Activated CD4-positive, CD25-positive, alpha-beta regulatory T cell treated with anti-CD3 and anti-CD28 coated beads, Interleukin-2, amount 50 U/mL, for 72 hours (primary cell): Measurements from ENCODE around the gene FAM98A.
A peak's percentile ranks its signal among the peaks of the same experiment; 100 is the strongest.

Experiments used
- DNase-seq: peaks from one replicate; pipeline ENCODE4 v3.0.0; 2021

FAM98A gene

DNA sequence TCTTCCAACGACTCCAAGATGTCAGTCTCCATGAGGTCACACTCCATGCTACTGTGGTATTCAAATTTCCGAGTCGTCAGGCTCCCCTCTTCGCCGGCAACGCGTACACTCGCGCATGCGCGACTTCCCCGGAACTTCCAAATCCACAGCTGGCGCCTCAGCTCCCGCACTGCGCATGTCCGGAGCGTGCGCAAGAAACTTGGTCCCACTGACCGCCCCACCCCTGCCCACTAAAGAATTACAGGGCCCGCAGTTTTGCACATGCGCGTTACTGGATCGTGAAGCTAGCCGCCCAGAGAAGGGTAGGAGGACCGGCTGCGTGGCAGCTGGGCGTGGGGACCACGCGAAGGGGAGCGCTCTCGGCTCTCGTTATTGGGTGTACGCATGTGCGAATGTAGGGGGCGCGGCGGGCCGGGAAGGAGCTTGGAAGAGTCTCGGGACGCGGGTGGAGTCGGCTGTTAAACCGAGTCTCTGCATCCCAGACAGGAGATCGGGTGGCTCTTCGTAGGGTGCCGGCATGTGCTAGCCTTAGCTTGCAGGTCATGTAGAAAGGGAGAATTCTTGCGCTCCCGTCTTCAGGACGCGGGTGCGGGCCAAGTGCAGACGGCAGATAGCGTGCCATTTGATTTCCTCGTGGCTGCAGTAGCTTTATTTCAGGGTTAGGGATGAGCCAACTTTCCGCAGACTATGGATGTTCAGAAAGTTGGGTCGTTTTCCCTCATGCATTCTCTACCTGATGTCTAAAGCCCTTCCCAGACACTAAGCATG lies at the start of gene FAM98A:
Gene FAM98A (minus strand): TSS at position 125 of the 768 bp plus-strand sequence. CDS start 78 bp downstream, at position 47.
- peak; percentile 98 for DNase-seq

DNA sequence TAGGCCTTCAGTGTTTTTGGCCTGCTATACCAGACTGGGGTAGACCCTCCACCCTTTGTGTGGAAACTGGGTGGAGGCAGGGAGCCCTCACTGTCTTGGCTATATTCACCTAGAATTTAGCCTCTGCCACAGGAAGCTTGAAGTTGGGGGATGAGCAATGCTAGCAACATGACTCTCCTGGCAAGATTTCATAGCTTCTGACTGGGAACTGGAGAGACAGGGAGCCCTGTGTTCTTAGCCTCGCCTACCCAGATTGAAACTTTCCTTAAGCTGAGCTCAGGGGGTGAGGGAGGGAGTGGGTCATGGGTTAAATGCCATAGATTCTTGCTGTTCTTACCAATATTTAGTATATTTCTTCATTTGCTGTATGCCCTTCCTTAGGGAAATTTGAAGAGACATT lies 46.8 kb upstream of the FAM98A start:
- DNase-seq: no peak

- no peak for DNase-seq
Observed at GRCh38 chr2:33644215-33644614, 45.1 kb upstream of the FAM98A start.

- DNase-seq: no peak
Observed at GRCh38 chr2:33636001-33636400, 36.9 kb upstream of the FAM98A start.

DNA sequence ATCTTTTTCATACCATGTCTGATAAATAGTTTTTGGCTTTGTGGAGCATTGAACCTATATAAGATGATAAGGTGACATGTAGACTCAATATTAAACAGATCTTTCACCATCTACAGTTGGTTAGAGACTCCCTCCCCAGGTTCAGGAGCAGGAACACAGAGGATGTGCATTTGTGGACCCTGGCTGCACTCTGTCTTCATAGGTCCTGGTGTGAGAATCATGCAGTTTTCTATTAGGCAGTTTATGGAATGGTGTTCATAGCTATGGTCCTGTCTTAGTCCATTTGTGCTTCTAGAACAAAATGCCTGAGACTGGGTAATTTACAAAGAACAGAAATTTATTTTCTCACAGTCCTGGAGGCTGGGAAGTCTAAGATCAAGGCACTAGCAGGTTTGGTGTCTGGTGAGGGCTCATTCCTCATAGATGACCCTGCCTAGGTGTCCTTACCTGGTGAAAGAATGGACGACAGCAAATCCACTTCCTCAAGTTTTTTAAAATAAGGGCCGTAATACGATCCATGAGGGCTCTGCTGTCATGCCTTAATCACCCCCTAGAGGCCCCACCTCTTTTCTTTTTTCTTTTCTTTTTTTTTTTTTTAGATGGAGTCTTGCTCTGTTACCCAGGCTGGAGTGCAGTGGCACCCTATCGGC lies 35.3 kb upstream of the FAM98A start:
- DNase-seq: no peak

- DNase-seq: no peak
Observed at GRCh38 chr2:33633315-33633714, 34.2 kb upstream of the FAM98A start.

GRCh38 chr2:33632831-33633230 lies 33.7 kb upstream of the FAM98A start:
- DNase-seq: no peak

GRCh38 chr2:33628031-33628827 lies 29.1 kb upstream of the FAM98A start:
- DNase-seq: no peak

GRCh38 chr2:33619028-33619427 lies 19.9 kb upstream of the FAM98A start:
- DNase-seq: no peak

DNA sequence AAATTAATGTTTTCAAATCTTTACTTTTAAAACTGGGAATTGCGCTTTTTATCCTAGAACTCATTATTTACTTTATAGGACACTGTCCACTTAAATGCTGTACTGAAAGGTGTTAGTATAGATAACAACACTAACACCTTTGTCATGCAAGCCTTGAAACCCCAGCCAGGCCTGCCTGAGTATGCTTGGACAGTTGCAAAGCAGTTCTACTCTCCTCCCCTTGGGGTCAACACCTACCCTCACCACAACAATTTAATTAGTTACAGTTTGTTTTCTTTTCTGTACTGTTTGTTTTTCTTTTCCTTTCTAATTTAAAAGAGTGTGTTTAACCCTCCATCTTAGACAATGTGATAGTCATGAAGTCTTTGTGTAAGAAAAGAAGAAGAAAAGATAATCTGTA lies 18.9 kb upstream of the FAM98A start:
- DNase-seq: no peak

GRCh38 chr2:33617401-33617800 lies 18.3 kb upstream of the FAM98A start:
- DNase-seq: no peak

DNA sequence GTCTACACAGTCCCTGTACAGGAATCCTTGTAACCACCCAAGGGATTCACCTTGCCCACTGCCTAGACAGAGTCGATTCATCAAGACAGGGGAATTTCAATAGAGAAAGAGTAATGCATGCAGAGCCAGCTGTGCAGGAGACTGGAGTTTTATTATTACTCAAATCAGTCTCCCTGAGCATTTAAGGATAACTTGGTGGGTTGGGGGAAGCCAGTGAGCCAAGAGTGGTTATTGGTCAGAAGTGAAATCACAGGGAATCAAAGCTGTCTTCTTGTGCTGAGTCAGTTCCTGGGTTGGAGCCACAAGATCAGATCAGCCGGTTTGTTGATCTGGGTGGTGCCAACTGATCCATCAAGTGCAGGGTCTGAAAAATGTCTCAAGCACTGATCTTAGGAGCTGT lies 17.8 kb upstream of the FAM98A start:
- DNase-seq: no peak

DNA sequence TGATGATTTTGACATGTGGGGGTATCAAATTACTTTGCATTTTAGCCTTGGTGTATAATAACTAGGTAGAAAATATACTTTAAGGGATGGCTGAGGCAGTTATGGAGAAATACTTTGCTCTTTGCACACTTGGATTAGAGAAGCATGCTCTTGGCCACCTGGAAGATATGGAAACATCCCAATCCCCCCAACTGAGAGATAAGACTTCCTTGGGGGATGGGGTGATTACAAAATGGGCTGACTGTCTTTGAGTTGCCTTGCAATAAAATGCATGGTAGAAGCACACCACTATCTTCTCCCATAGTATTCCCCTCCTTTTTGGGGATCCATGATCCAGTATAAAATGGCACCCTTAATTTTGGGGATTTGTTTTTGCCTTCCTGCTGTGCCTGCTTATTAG lies 15.1 kb upstream of the FAM98A start:
- DNase-seq: no peak

- no peak for DNase-seq
Observed at GRCh38 chr2:33607905-33608304, 8.8 kb upstream of the FAM98A start.

DNA sequence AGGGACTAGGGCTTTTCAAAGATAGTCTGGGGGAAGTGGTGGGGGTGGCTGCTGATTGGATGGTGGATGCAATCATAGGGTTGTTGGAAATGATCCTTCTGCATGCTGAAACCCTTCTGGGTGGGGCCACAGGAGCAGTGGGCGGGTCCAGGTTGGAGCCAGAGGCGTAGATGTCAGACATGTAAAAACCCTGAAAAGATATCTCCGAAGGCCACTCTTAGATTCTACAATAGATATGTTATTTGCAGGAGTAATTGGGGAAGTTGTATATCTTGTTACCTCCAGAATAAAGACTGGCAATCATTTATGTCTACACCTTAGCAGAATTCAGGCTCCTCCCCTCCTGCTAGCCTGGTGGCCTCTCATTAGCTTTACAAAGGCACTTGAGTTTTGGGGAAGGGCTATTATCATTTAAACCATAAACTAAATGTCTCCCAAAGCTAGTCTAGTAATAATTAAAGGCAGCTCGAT lies 8.2 kb upstream of the FAM98A start:
- no peak for DNase-seq

- DNase-seq: no peak
Observed at GRCh38 chr2:33606622-33607021, 7.5 kb upstream of the FAM98A start.

DNA sequence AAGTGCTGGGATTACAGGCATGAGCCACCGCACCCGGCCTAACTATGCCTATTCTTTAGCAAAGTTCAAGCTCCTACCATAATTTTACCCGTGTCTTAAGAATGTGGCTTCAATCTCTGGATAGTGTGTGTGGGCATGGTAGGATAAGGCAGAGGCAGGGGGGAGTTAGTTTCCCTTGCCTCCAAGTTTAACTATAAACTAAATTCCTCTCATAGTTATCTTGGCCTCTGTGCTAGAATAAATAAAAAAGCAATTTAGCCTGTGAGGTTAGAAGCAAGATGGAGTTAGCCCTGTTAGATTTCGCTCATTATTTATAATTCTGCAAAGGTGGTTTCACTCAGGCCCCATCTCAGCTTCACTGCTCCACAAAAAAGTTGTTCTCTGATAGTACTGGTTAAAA lies 7.0 kb upstream of the FAM98A start:
- DNase-seq: no peak

DNA sequence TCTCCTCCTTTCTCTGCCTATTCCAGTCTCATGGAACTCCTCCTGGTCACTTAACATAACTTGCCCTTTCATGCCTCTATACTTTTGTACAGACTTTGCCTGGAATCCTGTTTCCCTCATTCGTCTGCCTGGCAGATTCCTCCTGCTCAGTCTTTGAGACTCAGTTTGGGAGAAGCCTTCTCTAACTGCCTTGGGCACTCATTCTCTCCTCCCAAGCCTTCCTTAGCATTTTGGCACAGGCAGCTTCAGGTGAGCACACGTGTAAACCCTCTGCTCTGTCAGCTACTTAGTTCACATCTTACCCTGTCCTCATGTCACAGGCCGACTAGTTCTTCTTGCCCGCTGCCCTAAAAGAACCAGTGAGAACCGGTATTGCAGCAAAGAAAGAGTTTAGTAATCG lies 6.0 kb upstream of the FAM98A start:
- DNase-seq: no peak

- no peak for DNase-seq
Observed at GRCh38 chr2:33603416-33603815, 4.3 kb upstream of the FAM98A start.

DNA sequence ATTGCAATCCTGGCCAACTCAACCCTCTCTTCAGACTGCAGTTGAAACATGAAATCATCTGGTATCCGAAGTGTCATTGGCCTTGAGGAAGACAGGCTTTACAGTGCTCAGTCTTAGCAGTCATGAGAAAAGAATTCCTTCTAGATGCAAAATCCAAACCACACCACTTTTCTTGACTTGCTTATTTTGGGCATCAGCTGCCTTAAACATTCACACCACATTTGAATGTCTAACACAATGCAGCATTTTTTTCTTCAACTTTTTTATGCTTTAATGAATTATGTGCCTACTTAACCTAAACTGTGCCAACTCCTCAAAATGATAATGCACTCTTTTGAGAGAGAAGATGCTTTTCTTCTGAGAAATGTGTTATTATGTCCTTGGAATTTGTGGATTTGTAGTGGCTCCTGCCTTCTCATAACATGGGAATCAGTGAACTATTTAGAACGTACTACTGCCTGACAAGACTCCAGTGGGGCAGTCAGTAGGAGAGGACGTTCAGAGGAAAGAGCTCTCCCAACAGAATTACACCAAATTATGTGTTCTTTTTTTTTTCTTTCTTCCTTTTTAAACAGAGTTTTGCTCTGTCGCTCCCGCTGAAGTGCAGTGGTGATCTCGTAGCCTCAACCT lies 3.2 kb upstream of the FAM98A start:
- no peak for DNase-seq

DNA sequence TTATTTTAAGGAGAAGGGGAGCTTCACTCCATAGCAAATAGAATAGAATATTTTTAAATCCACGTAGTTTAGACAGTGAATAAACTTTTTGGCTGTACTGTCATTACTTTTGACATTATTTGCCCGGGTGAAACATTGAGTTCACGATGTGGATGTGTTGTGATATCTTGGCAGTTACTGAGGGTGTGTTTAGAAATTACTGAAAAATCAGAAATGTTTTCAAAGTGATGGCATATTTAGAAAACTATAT lies 769 bp upstream of the FAM98A start:
- DNase-seq: no peak

DNA sequence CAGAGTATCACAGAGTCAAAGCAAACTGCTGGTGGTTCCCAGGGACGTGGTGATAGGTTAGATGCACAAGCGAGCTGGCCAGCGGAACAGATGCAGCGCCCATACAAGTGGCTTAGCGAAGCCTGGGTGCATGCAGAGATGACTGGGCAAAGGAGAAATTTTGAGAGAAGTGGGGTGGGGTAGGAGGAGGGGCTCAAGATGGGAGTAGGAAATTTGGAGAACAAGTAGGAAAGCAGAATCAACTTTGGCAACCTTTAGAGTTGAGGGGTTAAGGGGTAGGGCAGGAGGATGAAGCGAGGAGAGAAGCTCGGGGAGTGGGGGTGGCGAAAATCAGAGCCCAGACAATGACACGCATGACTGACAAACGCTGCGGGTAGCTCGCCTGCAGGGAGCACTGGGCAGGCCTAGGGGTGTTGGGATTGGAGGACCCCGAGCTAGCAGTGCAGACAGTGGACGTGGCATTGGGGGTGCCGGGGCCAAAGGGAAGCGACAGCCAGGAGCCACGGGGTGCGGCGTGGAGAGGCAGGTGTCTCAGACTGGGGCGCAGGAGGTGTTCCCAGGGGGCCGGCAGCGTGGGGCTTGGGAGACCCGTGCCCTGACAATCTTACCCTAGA lies 431 bp downstream of the FAM98A start:
- DNase-seq: peak; percentile 53

DNA sequence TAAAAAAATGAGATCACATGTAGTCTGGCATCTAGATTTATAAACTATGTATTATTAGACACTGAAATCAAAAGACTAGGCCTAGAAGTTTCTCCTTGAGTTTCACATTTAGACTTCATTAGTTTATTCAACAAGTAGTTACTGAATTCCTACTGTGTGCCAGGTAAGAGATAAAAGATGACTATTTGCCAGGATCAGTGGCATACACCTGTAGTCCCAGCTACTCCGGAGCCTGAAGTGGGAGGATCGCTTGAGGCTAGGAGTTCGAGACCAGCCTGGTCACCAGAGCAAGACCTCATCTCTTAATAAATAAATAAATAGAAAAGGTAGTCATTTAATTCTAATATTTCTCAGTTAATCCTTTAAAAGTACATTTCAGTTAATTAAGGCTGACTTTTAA lies 2.1 kb downstream of the FAM98A start:
- DNase-seq: no peak
